AG04450 (cell line): ENCODE results near the gene KCND3. TPM values are rescaled to one million over a fixed set of nuclear protein-coding genes. Genes with fewer than 3 reads are reported as not detected.

Experiments used
- CTCF ChIA-PET: fragments of 300-600, 350-600 bp; formaldehyde crosslinking; extraction: SDS; loops from one replicate; lab custom pipeline; 2022; ENCODE audit warnings: antibody characterized with exemption, inconsistent platforms; lab: Charles Lee
- POLR2A ChIA-PET: fragments of 350-600 bp; formaldehyde crosslinking; extraction: SDS; loops from one replicate; lab custom pipeline; 2021; ENCODE audit warnings: antibody characterized with exemption, inconsistent platforms; lab: Yijun Ruan, JAX
- DNase-seq: peaks from one replicate; pipeline ENCODE4 v3.0.0-alpha.2; 2011; ENCODE audit warnings: low read depth, low spot score
- H3K27ac ChIP-seq: one replicate; pipeline ENCODE4 v1.5.1; 2012; ENCODE audit warnings: low read depth, low read length, control low read depth
- H3K27me3 ChIP-seq: one replicate; pipeline ENCODE4 v1.6.0; 2012; ENCODE audit warnings: low read length; ENCODE audit not compliant: control insufficient read depth, insufficient read depth
- H3K4me3 ChIP-seq: 2 replicates; pipeline ENCODE4 v1.5.1; 2011; ENCODE audit warnings: mild to moderate bottlenecking, low read depth, low read length, control low read depth
- H3K9me3 ChIP-seq: 2 replicates; pipeline ENCODE4 v1.5.1; 2012; ENCODE audit warnings: low read length; ENCODE audit not compliant: control insufficient read depth, insufficient read depth
- polyA plus RNA-seq: library from polyadenylated mRNA; depleted of rRNA; stranded (reverse); fragments of >200 nt; gene quantifications from 2 replicates; pipeline ENCODE4 v1.2.3, GENCODE V29; 2011
- TF ChIP-seq, protein P1 (sequence below): IDR thresholded peaks from 2 replicates; pipeline ENCODE4 v1.5.1; 2011; ENCODE audit warnings: low read depth, low read length, control low read depth, inconsistent platforms

The KCND3 gene
- polyA plus RNA-seq, 1 experiment = 0.02 TPM

DNA sequence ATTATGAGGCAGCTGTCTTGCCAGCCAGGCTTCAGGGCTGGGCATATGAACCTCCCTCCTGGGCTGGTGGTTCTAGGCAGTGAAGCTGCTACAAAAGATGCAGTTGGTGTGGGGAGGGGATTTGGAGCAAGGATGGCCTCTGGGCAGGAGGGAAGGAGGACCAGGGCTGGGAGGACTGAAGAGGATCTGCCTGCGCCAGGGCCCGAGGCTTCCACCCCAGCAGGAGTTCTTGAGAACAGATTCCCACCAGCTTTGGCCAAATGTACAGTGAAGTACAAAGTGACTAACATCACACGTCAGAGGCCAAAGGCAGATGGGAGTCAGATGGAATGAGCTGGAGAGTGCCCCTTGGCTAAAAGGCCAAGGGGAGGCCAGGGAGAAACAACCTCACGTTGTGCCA is 171.4 kb downstream of the KCND3 start:
- ChIA-PET CTCF (no interaction called here), POLR2A (no interaction called here)
- no peak for DNase-seq
- H3K4me3 ChIP-seq = no peak overlapping the region
- H3K27ac ChIP-seq = no peak overlapping the region
- TF ChIP-seq, protein P1, sequence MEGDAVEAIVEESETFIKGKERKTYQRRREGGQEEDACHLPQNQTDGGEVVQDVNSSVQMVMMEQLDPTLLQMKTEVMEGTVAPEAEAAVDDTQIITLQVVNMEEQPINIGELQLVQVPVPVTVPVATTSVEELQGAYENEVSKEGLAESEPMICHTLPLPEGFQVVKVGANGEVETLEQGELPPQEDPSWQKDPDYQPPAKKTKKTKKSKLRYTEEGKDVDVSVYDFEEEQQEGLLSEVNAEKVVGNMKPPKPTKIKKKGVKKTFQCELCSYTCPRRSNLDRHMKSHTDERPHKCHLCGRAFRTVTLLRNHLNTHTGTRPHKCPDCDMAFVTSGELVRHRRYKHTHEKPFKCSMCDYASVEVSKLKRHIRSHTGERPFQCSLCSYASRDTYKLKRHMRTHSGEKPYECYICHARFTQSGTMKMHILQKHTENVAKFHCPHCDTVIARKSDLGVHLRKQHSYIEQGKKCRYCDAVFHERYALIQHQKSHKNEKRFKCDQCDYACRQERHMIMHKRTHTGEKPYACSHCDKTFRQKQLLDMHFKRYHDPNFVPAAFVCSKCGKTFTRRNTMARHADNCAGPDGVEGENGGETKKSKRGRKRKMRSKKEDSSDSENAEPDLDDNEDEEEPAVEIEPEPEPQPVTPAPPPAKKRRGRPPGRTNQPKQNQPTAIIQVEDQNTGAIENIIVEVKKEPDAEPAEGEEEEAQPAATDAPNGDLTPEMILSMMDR = no peak
- H3K27me3 ChIP-seq = no peaks in the 10 kb centered on the region
- H3K9me3 ChIP-seq = no peaks in the 10 kb centered on the region

DNA sequence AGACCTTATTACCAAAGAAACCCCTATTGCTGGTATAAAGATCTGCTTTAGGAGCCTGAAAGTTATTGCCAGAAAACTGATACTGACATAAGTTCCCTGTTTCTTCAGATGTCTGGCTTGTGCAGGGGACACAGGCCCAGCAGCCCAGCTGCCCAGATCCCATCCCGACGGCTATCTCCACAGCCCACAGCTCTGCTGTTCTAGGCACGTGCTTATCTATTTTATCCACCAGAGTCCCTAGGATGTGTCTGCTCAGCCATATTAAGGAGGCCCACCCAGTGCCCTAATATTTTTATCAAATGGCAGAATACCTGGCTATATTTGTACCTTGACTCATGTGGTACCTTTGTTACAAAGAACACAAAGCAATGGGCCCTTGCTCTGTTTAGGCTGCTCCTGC is 174.8 kb downstream of the KCND3 start:
- TF ChIP-seq, protein P1 = no peak
- CTCF ChIA-PET = no interaction called here
- POLR2A ChIA-PET = no interaction called here

GRCh38 chr1:111814305-111814628 is 175.2 kb downstream of the KCND3 start:
- H3K27ac ChIP-seq = no peak overlapping the region
- peaks cover 4% of the 10 kb centered on the region for H3K27me3 ChIP-seq
- H3K4me3 ChIP-seq = no peak overlapping the region
- ChIA-PET CTCF (interaction anchor here (1.0 kb wide), 1 partner anchor 99 kb away, joined by 3 read pairs; no protein-coding TSS in a partner anchor), POLR2A (no interaction called here)
- no peak for DNase-seq
- TF ChIP-seq, protein P1 = no peak
- no peaks in the 10 kb centered on the region for H3K9me3 ChIP-seq

More for the DNA sequence above, 174.8 kb downstream of the KCND3 start:
- no peak for DNase-seq
- Histone ChIP-seq H3K9me3 (no peaks in the 10 kb centered on the region), H3K4me3 (no peak overlapping the region), H3K27me3 (peaks cover 4% of the 10 kb centered on the region), H3K27ac (no peak overlapping the region)

- Histone ChIP-seq H3K27ac (no peak overlapping the region), H3K27me3 (peaks cover 7% of the 10 kb centered on the region), H3K9me3 (no peaks in the 10 kb centered on the region), H3K4me3 (no peak overlapping the region)
- TF ChIP-seq, protein P1 = peak; percentile 11; the same call in 1 of the 2 replicates
- CTCF ChIA-PET = interaction anchor here (0.6 to 1.0 kb wide), 2 partner anchors 99 to 194 kb away, joined by 3 read pairs; no protein-coding TSS in a partner anchor
- no peak for DNase-seq
- POLR2A ChIA-PET = no interaction called here
Observed at GRCh38 chr1:111813440-111814304, 175.8 kb downstream of the KCND3 start.

DNA sequence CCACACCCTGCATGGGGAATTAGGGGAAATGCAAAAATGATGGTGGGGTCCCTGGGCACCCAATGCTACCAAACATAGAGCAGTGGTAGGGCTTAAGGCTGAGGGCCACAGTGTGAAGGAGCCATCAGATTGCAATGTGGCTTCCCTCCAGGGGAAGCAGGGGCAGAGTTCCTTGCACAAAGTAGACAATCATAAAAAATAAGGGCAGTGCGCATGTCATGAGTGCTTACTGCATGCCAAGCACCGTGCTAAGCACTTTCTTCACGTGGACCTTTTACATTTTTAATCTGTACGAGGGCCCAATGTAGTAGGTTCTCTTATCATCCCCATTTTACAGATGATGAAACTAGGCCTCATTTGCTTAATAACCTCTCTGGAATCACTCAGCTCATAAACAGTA is 177.2 kb downstream of the KCND3 start:
- ChIA-PET CTCF (no interaction called here), POLR2A (no interaction called here)

More for the DNA sequence above, 177.2 kb downstream of the KCND3 start:
- H3K27me3 ChIP-seq = peaks cover 13% of the 10 kb centered on the region
- TF ChIP-seq, protein P1 = no peak
- H3K27ac ChIP-seq = no peak overlapping the region
- H3K4me3 ChIP-seq = no peak overlapping the region
- H3K9me3 ChIP-seq = no peaks in the 10 kb centered on the region
- DNase-seq = no peak
